Mucosa of stomach (tissue), 1 donor: Measurements from ENCODE around the gene PTCD1.

Experiments used
- H3K27me3 ChIP-seq: one replicate; pipeline ENCODE4 v1.7.0; 2013; ENCODE audit warnings: mild to moderate bottlenecking, low read length; ENCODE audit not compliant: control insufficient read depth, insufficient read depth
- H3K36me3 ChIP-seq: one replicate; pipeline ENCODE4 v1.7.0; 2013; ENCODE audit warnings: low read length; ENCODE audit not compliant: control insufficient read depth, insufficient read depth
- H3K4me1 ChIP-seq: one replicate; pipeline ENCODE4 v1.7.0; 2013; ENCODE audit warnings: mild to moderate bottlenecking, low read length; ENCODE audit not compliant: control insufficient read depth, insufficient read depth
- H3K4me3 ChIP-seq: one replicate; pipeline ENCODE4 v1.7.0; 2013; ENCODE audit warnings: low read length
- H3K9ac ChIP-seq: one replicate; pipeline ENCODE4 v1.7.0; 2013; ENCODE audit warnings: mild to moderate bottlenecking, low read length, moderate library complexity
- H3K9me3 ChIP-seq: one replicate; pipeline ENCODE4 v1.7.0; 2013; ENCODE audit warnings: mild to moderate bottlenecking, low read length, moderate library complexity; ENCODE audit not compliant: control insufficient read depth
- donor health status: Pancreatic carcinoma.

PTCD1 gene

GRCh38 chr7:99459087-99459486, 20.5 kb upstream of the PTCD1 start:
- no peak overlapping the region for H3K4me3 ChIP-seq
- no peaks in the 10 kb centered on the region for H3K9me3 ChIP-seq
- H3K4me1 ChIP-seq: no peaks in the 10 kb centered on the region
- H3K36me3 ChIP-seq: peaks cover 26% of the 10 kb centered on the region
- no peaks in the 10 kb centered on the region for H3K27me3 ChIP-seq
- H3K9ac ChIP-seq: no peak overlapping the region

- H3K9ac ChIP-seq: no peak overlapping the region
- H3K9me3 ChIP-seq: no peaks in the 10 kb centered on the region
- no peak overlapping the region for H3K4me3 ChIP-seq
- H3K27me3 ChIP-seq: no peaks in the 10 kb centered on the region
- H3K36me3 ChIP-seq: peaks cover 22% of the 10 kb centered on the region
- H3K4me1 ChIP-seq: no peaks in the 10 kb centered on the region
Measured at GRCh38 chr7:99457650-99458493, 19.3 kb upstream of the PTCD1 start.

GRCh38 chr7:99457050-99457649, 18.6 kb upstream of the PTCD1 start:
- peaks cover 22% of the 10 kb centered on the region for H3K36me3 ChIP-seq
- H3K9me3 ChIP-seq: no peaks in the 10 kb centered on the region
- H3K4me3 ChIP-seq: no peak overlapping the region
- H3K27me3 ChIP-seq: no peaks in the 10 kb centered on the region
- no peaks in the 10 kb centered on the region for H3K4me1 ChIP-seq
- H3K9ac ChIP-seq: no peak overlapping the region

- no peak overlapping the region for H3K4me3 ChIP-seq
- no peaks in the 10 kb centered on the region for H3K4me1 ChIP-seq
- H3K9me3 ChIP-seq: no peaks in the 10 kb centered on the region
- peaks cover 22% of the 10 kb centered on the region for H3K36me3 ChIP-seq
- no peak overlapping the region for H3K9ac ChIP-seq
- no peaks in the 10 kb centered on the region for H3K27me3 ChIP-seq
Measured at GRCh38 chr7:99456288-99456687, 17.7 kb upstream of the PTCD1 start.

- H3K4me1 ChIP-seq: no peaks in the 10 kb centered on the region
- no peak overlapping the region for H3K9ac ChIP-seq
- peaks cover 24% of the 10 kb centered on the region for H3K36me3 ChIP-seq
Measured at GRCh38 chr7:99455874-99456273, 17.3 kb upstream of the PTCD1 start.

GRCh38 chr7:99453105-99453504, 14.5 kb upstream of the PTCD1 start:
- Histone ChIP-seq H3K36me3 (peaks cover 28% of the 10 kb centered on the region), H3K4me3 (no peak overlapping the region), H3K9me3 (no peaks in the 10 kb centered on the region), H3K27me3 (no peaks in the 10 kb centered on the region), H3K4me1 (no peaks in the 10 kb centered on the region), H3K9ac (no peak overlapping the region)

More at GRCh38 chr7:99455874-99456273, 17.3 kb upstream of the PTCD1 start:
- Histone ChIP-seq H3K27me3 (no peaks in the 10 kb centered on the region), H3K9me3 (no peaks in the 10 kb centered on the region), H3K4me3 (no peak overlapping the region)

- no peak overlapping the region for H3K4me3 ChIP-seq
- H3K9ac ChIP-seq: no peak overlapping the region
- no peaks in the 10 kb centered on the region for H3K9me3 ChIP-seq
- H3K36me3 ChIP-seq: peaks cover 23% of the 10 kb centered on the region
- no peaks in the 10 kb centered on the region for H3K4me1 ChIP-seq
- no peaks in the 10 kb centered on the region for H3K27me3 ChIP-seq
Measured at GRCh38 chr7:99452541-99452940, 13.9 kb upstream of the PTCD1 start.

- H3K9ac ChIP-seq: no peak overlapping the region
- no peaks in the 10 kb centered on the region for H3K4me1 ChIP-seq
- H3K27me3 ChIP-seq: no peaks in the 10 kb centered on the region
- H3K36me3 ChIP-seq: peaks cover 22% of the 10 kb centered on the region
- no peaks in the 10 kb centered on the region for H3K9me3 ChIP-seq
- H3K4me3 ChIP-seq: no peak overlapping the region
Measured at GRCh38 chr7:99451936-99452335, 13.3 kb upstream of the PTCD1 start.

GRCh38 chr7:99449326-99449725, 10.7 kb upstream of the PTCD1 start:
- no peaks in the 10 kb centered on the region for H3K9me3 ChIP-seq
- H3K36me3 ChIP-seq: peaks cover 14% of the 10 kb centered on the region
- no peak overlapping the region for H3K9ac ChIP-seq
- H3K4me1 ChIP-seq: no peaks in the 10 kb centered on the region
- no peak overlapping the region for H3K4me3 ChIP-seq
- no peaks in the 10 kb centered on the region for H3K27me3 ChIP-seq

- Histone ChIP-seq H3K4me1 (no peaks in the 10 kb centered on the region), H3K27me3 (no peaks in the 10 kb centered on the region), H3K36me3 (peaks cover 14% of the 10 kb centered on the region), H3K9ac (no peak overlapping the region), H3K4me3 (no peak overlapping the region), H3K9me3 (no peaks in the 10 kb centered on the region)
Measured at GRCh38 chr7:99448855-99449254, 10.3 kb upstream of the PTCD1 start.

GRCh38 chr7:99447943-99448342, 9.3 kb upstream of the PTCD1 start:
- Histone ChIP-seq H3K36me3 (peaks cover 14% of the 10 kb centered on the region), H3K4me3 (no peak overlapping the region), H3K4me1 (no peaks in the 10 kb centered on the region), H3K9ac (no peak overlapping the region), H3K9me3 (no peaks in the 10 kb centered on the region), H3K27me3 (no peaks in the 10 kb centered on the region)

- no peaks in the 10 kb centered on the region for H3K9me3 ChIP-seq
- H3K9ac ChIP-seq: no peak overlapping the region
- H3K36me3 ChIP-seq: peaks cover 14% of the 10 kb centered on the region
- no peak overlapping the region for H3K4me3 ChIP-seq
- H3K4me1 ChIP-seq: no peaks in the 10 kb centered on the region
- no peaks in the 10 kb centered on the region for H3K27me3 ChIP-seq
Measured at GRCh38 chr7:99446096-99446495, 7.5 kb upstream of the PTCD1 start.
